ENCODE results near the gene BEAN1. TPM values are rescaled to one million over a fixed set of nuclear protein-coding genes. Genes with fewer than 3 reads are reported as not detected.

Gene BEAN1
- total RNA-seq, 1 donor, result under 0.01 TPM

DNA sequence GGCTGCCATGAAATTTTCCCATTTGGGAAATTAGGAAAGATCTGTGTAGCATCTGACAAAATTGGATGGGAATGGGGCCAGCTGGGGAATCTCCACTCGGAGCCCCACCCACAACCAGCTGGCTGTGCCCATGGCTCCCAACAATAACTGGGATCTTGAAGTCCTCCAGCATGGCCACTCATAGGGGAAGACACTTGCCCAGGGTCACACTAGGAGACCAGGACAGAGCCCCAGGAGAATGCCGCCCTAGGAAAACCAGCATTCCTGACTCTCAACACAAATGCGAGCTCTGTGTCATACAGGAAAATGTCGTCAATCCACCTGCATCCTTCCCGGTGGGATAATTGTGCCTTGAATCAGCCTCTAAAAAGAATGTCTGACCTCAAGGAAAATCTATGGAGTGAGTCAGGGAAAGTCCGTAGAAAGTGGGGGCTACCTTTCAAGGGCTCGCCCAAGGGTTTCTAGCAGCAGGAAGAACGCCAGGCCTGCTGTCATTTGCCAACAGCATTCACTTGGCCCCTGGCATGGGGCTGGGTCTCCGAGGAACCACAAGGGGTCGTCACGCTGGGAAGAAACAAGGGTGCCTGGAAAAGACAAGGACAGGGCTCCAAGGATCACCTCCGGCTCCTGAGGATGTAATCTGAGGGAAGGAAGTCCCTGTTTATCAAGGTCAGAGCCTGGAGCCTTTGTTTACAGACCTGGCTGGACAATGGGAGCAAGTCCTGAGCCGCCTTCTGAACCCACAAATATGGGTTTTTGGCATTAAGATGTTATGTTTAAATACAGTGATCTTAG lies 44.7 kb upstream of the BEAN1 start:
- no peak for DNase-seq (ENCODE audit: low read depth)
- TF ChIP-seq, protein P1, sequence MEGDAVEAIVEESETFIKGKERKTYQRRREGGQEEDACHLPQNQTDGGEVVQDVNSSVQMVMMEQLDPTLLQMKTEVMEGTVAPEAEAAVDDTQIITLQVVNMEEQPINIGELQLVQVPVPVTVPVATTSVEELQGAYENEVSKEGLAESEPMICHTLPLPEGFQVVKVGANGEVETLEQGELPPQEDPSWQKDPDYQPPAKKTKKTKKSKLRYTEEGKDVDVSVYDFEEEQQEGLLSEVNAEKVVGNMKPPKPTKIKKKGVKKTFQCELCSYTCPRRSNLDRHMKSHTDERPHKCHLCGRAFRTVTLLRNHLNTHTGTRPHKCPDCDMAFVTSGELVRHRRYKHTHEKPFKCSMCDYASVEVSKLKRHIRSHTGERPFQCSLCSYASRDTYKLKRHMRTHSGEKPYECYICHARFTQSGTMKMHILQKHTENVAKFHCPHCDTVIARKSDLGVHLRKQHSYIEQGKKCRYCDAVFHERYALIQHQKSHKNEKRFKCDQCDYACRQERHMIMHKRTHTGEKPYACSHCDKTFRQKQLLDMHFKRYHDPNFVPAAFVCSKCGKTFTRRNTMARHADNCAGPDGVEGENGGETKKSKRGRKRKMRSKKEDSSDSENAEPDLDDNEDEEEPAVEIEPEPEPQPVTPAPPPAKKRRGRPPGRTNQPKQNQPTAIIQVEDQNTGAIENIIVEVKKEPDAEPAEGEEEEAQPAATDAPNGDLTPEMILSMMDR (IDR thresholded peaks at IDR 0.05; ENCODE audit: insufficient read depth, low read depth, low read length), result no peak

DNA sequence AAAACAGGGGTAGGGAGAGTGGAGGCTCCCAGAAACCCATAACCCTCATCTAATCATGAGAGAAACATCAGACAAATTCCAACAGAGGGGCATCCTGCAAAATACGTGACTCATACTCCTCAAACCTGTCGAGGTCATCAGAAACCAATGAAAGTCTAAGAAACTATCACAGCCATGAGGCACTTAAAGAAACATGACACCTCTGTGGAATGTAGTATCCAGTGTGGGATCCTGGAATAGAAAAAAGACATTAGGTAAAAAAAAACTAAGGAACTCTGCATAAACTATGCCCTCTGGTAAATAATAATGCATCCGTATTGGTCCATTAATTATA lies 44.2 kb upstream of the BEAN1 start:
- DNase-seq (ENCODE audit: low read depth), result peak; percentile 72
- TF ChIP-seq, protein P1 (IDR thresholded peaks at IDR 0.05; ENCODE audit: insufficient read depth, low read depth, low read length), result no peak
- no peak overlapping the region for H3K4me3 ChIP-seq (ENCODE audit: low read depth, low read length)

More for the DNA sequence above, 44.7 kb upstream of the BEAN1 start:
- H3K4me3 ChIP-seq (ENCODE audit: low read depth, low read length), result no peak overlapping the region

DNA sequence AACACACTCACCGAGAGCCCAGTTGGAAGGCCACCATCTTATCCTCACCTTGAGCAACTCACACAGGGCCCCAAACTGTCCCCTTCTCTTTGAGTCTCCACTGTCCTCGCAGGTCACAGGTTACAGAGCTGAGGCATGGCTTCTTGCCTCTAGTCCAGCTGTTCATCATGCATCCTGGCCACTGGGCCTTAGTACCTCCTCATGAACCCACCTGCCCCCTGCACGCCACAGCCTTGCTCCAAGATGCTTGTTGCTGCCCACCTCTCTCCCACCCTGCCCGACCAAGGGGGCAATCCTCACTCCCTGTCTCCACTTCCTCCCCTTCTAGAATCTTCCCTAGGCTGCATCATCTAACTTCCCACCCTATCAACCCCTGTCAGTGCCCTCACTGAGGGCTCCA lies 43.5 kb upstream of the BEAN1 start:
- TF ChIP-seq, protein P1 (IDR thresholded peaks at IDR 0.05; ENCODE audit: insufficient read depth, low read depth, low read length), result no peak
- H3K4me3 ChIP-seq (ENCODE audit: low read depth, low read length), result no peak overlapping the region
- DNase-seq (ENCODE audit: low read depth), result no peak

DNA sequence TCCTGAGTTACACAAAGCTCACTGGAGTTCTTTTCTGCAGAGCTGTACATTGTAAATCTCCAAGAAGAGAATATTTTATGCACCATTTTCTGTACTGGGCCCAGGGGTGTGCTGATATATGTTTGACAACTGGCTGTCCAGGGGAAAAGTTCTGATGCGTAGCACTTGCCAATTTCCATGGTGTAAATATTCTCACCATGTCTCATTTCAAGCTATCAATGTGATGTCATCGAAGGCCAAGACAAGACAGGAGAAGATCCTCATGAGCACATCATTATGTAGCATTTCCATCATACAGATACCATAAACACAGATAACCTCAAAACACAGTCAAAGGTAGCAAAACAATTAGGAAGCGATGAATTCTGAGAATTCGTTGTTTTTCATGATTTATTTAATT lies 41.7 kb upstream of the BEAN1 start:
- TF ChIP-seq, protein P1 (IDR thresholded peaks at IDR 0.05; ENCODE audit: insufficient read depth, low read depth, low read length), result no peak
- DNase-seq (ENCODE audit: low read depth), result no peak
- no peak overlapping the region for H3K4me3 ChIP-seq (ENCODE audit: low read depth, low read length)

DNA sequence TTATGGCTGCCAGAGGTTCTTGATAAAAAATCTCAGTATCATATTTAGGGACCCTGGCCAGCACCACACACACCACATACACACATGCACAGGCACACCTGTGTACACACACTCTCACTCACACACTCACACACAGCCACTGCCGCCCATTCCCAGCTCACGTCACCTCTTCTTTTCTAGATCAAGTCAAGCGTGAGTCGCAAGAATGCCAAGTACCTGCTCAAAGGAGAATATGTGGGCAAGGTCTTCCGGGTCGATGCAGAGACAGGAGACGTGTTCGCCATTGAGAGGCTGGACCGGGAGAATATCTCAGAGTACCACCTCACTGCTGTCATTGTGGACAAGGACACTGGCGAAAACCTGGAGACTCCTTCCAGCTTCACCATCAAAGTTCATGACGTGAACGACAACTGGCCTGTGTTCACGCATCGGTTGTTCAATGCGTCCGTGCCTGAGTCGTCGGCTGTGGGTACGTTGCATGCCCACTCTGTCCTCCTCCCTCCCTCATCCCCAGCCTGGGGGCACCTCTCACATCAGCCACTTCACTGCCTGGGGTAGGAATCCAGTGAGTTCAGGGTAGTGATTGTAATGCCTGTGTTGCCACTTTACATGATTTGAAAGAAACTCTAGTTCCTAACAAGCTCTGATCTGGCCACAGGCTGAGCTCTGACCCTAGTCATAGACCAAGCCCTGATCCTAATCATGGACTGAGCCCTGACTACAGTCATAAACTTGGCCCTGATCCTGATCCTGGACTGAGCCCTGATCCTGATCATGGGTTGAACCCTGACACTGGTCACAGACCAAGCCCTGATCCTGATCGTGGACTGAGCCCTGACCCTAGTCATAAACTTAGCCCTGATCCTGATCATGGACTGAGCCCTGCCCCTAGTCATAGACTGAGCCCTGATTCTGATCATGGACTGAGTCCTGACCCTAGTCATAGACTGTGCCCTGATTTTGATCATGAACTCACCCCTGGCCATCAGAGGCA lies 40.2 kb upstream of the BEAN1 start:
- DNase-seq (ENCODE audit: low read depth), result no peak
- TF ChIP-seq, protein P1 (IDR thresholded peaks at IDR 0.05; ENCODE audit: insufficient read depth, low read depth, low read length), result no peak
- H3K4me3 ChIP-seq (ENCODE audit: low read depth, low read length), result no peak overlapping the region

DNA sequence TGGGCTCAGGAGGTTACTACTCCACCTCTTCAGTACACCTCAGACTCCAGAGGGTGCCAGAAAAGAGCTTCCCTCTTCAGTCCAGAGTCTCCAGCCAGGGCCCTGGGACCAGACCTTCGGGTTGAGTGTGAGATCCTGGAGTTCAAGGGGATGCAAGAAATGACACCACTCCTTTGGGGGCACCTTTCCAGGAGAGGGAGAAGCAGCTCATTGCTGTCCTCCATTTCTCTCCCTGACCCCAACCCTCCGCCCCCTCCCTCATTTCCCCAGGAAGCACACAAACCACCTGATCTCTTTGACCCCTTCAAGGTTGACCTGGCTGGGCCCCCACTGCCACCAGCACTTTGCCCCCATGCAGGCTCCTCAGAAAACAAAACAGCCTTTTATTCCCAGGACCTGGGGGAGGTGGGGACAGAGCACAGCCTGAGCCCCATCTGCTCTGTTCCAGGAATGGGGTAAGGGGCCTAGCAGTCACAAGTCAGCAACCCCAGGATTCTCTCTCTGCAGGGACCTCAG lies 39.2 kb upstream of the BEAN1 start:
- no peak for DNase-seq (ENCODE audit: low read depth)
- TF ChIP-seq, protein P1 (IDR thresholded peaks at IDR 0.05; ENCODE audit: insufficient read depth, low read depth, low read length), result no peak
- no peak overlapping the region for H3K4me3 ChIP-seq (ENCODE audit: low read depth, low read length)

Measured in fibroblast of villous mesenchyme (primary cell).